ENCODE measurements around the gene CHI3L2.
A peak's percentile ranks its signal among the peaks of the same experiment; 100 is the strongest.

Gene CHI3L2

GRCh38 chr1:111222308-111223125 is 5.0 kb upstream of the CHI3L2 start:
- TF ChIP-seq ZFX (IDR thresholded peaks at IDR 0.05), result no peak
- peak; percentile 98 for TF ChIP-seq CTCF (conservative IDR thresholded peaks at IDR 0.05)
- H3K27ac ChIP-seq, result no peak overlapping the region

- TF ChIP-seq ZFX (IDR thresholded peaks at IDR 0.05) (no peak), CTCF (conservative IDR thresholded peaks at IDR 0.05) (peak; percentile 1)
- no peak overlapping the region for H3K27ac ChIP-seq
Measured at GRCh38 chr1:111223126-111223685, 4.3 kb upstream of the CHI3L2 start.

- TF ChIP-seq CTCF (conservative IDR thresholded peaks at IDR 0.05), result no peak
- TF ChIP-seq ZFX (IDR thresholded peaks at IDR 0.05), result no peak
- H3K27ac ChIP-seq, result no peak overlapping the region
Measured at GRCh38 chr1:111225091-111225490, 2.4 kb upstream of the CHI3L2 start.

GRCh38 chr1:111225717-111226400 is 1.7 kb upstream of the CHI3L2 start:
- no peak overlapping the region for H3K27ac ChIP-seq
- TF ChIP-seq ZFX (IDR thresholded peaks at IDR 0.05), result no peak
- no peak for TF ChIP-seq CTCF (conservative IDR thresholded peaks at IDR 0.05)

- no peak overlapping the region for H3K27ac ChIP-seq
- TF ChIP-seq ZFX (IDR thresholded peaks at IDR 0.05) (no peak), CTCF (conservative IDR thresholded peaks at IDR 0.05) (no peak)
Measured at GRCh38 chr1:111227851-111228747, 586 bp downstream of the CHI3L2 start.

GRCh38 chr1:111228748-111229126 is 1.2 kb downstream of the CHI3L2 start:
- TF ChIP-seq CTCF (conservative IDR thresholded peaks at IDR 0.05), result no peak
- no peak for TF ChIP-seq ZFX (IDR thresholded peaks at IDR 0.05)
- H3K27ac ChIP-seq, result no peak overlapping the region
